ENCODE data around the gene KAZN.

Gene KAZN

DNA sequence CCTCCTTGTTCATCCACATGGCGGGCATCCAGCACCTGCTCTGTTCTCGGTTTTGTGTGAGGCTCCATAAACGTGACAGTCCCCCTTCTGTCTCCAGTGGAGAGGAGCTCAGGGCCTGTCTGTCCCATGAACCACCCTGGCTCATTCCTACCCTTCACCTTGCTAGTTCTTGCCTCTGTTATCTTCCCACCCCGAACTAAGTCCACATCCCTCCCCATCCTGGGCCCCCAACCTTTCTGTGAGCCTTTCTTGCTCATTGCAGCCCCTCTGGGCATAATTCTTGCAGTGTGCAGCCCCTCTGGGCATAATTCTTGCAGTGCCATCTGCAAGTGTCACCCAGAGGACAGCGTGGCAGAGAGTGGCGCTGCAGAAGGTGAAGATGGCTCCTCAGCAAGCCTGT is 338.3 kb downstream of the KAZN start:
- no peak for DNase-seq (ENCODE audit: low read depth)

DNA sequence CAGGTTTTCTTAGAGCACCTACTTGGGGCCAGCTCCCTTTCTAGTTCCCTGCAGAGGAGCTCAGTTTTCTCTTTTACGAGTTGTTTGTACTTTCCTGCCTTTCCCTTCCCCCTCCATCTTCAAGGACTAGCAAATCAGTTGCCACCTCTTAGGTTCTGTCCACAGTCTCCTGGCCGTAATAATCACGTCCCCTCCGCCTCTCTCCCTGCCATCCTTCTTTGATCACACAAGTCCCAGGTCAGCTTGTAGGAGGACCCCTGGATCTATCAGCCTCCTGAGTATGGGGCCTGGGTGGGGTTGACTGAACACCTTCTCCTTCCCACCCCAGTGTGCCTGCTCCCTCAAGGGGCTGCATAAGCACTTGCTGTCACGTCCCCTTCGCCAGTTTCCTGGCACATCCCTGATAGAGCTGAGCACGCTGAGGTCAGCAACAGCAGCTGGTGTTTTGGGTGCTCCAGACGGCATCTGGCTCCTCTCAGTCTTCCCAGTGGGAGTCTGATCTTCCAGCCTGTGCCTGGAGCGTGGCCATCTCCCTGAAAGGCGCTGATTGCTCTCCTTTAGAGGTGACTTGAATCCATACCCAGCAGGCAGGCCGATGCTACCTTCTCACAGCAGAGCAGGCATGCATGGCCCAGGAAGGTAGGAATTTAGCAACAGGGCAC is 338.9 kb downstream of the KAZN start:
- no peak for DNase-seq (ENCODE audit: low read depth)

DNA sequence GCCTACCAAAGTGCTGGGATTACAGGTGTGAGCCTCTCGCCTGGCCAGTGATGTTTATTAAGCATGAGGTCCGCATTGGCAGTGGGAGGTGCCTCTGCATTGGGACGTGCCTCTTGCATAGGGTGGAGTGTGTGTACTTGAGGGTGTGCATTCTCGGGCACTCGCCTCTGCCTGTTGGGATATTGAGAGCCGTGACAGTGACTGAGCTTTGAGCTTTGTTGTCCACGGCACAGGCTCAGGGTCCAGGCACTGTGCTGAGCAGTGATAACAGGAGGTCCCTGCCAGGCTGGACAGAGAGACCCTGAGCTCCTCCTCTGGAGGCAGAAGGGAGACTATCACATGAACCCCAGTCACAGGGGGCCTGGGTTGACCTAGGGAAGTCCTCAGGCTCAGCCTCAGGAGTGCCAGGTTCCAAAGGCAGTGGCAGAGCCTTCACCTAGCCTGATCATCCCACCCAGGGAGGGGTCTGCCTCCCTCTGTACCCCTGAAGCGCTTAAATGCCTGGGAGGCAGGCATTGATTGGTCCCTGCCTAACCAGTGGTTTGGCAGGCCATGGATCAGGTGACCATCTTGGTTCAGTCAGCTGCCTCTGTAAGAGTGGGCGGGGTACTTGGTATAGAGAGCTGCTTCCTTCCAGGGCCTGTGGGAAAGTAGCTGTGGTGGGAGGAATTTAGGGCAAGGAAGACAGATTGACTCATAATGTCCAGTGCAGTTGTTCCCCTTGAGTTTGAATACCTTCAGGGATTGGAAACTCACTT is 341.2 kb downstream of the KAZN start:
- DNase-seq (ENCODE audit: low read depth) = no peak

- DNase-seq (ENCODE audit: low read depth) = no peak
These were observed 341.9 kb downstream of the KAZN start for GRCh38 chr1:14940285-14940870.

- DNase-seq (ENCODE audit: low read depth) = no peak
These were observed 343.4 kb downstream of the KAZN start for GRCh38 chr1:14941864-14942263.

DNA sequence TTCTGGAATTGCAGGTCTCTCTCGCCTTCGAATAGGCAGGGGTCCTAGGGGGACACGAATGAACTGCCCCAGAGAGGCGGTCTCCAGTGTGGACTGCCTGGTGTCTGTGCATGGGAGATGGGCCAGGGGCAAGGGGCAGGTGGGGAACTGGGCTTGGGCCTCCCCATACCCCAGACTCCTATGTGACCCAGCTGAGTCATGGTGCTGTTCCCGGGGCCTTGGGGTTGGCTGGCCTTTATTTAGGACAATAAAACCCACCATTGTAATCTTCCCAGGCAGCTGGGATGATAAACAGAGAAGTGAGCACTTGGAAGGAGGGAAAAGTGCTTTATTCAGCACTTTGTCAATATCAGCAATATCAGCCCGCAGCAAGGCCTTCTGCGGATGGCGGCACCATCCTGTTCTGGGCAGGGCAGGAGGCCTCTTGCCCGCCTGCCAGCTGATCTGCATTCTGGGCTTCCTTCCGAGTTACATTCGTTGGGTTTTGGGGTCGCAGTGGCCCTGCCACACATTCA is 346.0 kb downstream of the KAZN start:
- no peak for DNase-seq (ENCODE audit: low read depth)

DNA sequence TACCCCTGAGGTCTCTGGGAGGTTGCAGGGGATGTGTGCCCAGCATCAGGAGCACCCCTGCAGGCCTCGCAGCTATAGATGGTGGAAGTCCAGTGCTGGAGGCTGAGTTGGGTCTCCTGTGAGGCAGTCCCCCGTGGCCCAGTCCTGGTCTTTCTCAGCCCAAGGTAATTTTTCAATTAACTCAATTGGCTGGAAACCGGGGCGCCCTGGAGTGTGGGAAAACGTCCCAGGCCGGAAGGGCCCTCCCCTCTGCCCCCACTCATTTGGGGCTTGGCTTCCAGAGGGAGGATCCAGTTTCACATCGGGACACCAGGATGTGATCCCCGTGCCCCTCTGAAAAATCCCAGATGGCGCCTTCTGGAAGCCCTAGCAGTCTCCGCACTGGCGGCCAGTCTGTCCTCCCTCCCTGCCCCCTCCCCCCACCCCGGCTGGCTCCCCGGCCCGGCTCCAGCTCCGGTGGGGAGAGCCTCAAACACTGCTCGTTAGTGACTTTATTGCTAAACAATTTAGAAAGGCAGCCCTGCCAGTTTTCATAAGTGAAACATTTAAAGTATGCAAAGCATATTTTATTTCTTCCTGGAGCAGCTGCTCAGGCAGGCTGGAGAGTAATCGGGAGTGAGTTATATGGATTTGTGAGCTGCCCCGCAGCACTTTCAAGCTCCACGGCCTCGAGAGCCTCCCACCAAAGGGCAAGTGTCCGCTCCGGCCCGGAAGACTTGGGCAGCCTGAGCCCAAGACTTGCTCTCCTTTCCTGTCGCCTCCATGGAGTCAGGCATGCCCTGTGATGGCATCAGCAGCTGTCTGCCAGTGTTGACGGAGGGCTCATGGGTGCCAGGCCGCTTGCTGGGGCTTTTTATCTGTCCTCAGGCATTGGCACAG is 346.9 kb downstream of the KAZN start:
- no peak for DNase-seq (ENCODE audit: low read depth)

GRCh38 chr1:14946011-14946359 is 347.5 kb downstream of the KAZN start:
- no peak for DNase-seq (ENCODE audit: low read depth)

- no peak for DNase-seq (ENCODE audit: low read depth)
These were observed 348.3 kb downstream of the KAZN start for GRCh38 chr1:14946684-14947238.

DNA sequence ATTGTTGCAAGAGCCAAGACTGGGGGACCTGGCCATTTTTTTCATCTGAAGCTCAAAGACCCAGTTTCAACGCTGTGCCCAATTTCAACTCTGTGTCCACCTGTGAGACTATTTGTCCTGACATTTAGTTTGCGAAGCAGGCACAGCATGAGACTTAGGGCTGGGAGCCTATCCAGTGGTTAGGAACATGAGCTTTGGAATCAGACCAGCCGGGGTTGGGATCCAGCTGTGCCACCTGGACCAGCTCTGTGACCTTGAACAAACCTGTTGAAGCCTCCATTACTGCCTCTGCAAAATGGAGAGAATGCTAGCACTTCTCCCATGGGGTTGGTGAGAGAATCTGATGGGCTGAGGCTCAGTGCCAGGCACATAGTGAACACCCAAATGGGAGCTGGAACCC is 348.9 kb downstream of the KAZN start:
- no peak for DNase-seq (ENCODE audit: low read depth)

DNA sequence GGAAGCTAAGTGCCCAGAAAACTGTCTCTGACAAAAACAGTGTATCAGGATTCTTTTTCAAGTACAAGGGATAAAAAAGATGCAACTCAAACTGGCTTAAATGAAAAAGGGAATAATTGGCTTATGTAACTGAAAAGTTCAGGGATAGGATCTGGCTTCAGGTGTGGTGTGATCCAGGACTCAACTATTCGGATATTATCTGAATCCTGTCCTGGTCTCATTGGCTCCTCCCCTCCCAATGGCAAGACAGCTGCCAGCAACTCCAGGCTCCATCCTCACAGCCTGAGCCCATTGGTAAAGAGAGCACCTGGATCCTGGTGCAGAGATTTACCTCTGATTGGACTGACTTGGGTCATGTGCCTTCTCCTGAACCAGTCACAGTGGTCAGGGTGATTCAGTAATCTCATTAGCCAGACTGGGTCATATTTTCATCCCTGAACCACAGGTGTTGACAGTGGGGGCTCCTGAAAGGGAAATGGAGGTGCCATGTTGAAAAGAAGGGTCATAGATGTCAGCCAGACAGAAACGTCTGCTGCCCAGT is 349.7 kb downstream of the KAZN start:
- no peak for DNase-seq (ENCODE audit: low read depth)

DNA sequence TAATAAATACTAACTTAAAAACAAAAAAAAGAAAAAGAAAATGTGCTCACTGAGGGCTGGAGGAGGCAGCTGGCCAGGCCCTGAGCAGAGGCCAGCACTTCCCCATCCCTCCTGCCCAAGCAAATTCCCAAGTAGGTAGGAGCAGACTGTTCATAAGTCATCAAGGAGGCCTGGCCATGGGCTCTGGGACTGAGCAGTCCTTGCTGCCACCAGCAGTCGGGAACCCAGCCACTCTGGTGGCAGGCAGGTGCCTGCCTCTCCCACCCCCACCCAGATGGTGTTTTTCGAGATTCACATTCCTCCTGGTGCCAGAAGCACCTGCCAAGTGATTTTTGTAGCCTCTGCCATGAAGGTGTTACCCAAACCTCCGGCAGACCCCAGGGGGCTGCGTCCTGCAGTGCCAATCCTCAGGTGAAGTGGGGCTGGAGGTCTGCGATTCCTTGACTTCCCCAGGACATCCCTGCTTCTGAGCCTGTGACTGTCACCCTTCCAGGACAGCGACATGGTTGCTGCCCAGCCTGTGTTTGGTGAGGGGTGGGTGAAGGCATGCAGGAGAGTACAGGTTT is 350.9 kb downstream of the KAZN start:
- no peak for DNase-seq (ENCODE audit: low read depth)

DNA sequence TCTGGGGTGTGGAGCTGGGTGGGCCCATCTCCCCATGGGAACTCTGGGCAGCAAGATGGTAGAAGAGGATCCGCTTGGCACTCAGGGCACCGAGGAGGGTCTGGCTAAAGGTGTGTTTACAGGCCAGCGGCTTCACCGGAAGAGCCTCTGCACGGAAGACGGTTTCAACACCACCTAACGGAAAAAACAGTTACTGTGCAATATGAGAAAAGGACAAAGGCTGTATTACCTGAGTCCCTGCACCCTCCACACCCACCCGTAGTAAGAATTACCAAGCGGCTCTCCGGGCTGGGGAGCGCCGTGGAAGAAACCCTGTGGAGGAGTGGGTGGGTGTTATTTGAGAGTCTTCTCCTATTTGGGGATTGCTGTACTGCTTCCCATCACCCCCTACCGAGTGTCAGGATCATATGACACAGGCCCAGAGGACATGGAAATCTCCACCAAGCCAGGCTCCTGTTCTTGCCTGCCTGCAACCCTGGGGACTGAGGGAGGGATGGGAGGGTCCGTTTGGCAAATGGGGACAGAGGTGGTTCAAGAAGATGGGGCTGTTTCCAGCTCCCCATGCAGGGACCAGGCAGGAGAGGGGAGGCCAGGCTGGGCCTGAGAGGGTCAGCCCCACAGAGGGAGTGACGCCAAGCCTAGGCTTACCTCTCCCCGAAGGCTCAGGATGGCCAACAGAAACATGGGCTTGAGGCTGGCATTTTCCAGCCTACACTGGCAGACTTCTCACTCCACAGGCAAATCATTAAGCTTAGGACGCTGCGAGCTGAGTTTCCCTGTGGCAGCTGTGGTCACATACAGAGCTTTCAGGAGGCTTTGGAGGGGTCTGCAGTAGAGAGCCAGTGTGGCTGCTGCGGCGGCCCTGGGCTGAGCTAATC is 351.6 kb downstream of the KAZN start:
- DNase-seq (ENCODE audit: low read depth) = no peak

GRCh38 chr1:14951766-14952165 is 353.3 kb downstream of the KAZN start:
- no peak for DNase-seq (ENCODE audit: low read depth)

GRCh38 chr1:14952626-14953314 is 354.3 kb downstream of the KAZN start:
- no peak for DNase-seq (ENCODE audit: low read depth)

DNA sequence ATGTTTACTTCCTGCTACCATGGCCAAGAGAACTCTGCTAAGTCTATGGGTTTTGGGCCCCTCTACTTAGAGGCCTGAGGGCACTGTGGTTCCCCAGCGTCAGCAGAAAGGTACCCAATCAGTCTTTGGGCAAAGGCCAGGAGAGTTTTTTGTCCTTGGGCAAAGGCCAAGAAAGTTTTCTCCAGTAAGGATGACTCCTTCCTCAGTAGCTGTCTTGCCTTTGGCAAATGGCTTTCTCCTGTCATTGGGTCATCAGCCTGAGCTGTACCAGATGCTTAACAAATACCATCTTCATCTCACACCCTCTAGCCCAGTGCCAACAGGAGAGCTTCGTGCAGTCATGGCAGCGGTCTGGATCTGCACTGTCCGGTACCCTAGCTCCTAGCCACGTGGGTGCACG is 355.7 kb downstream of the KAZN start:
- DNase-seq (ENCODE audit: low read depth) = no peak

DNA sequence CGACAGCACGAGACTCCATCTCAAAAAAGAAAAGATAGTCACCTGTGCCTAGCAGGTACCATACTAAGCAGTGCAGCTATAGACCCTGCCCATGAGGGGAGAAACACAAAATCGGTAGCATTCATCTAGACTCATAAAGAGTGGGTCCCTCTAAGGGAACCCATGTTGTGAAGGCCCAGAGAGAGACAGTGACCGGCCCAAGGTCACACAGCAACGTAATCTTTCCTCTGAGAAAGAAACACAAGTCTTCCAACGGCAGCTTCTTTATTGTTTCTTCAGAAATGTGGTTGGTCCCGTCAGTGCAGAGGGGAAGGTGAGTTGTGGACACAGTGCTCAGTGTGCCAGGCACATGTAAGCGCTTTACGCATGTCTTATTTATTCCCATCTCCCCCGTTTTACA is 356.4 kb downstream of the KAZN start:
- no peak for DNase-seq (ENCODE audit: low read depth)

DNA sequence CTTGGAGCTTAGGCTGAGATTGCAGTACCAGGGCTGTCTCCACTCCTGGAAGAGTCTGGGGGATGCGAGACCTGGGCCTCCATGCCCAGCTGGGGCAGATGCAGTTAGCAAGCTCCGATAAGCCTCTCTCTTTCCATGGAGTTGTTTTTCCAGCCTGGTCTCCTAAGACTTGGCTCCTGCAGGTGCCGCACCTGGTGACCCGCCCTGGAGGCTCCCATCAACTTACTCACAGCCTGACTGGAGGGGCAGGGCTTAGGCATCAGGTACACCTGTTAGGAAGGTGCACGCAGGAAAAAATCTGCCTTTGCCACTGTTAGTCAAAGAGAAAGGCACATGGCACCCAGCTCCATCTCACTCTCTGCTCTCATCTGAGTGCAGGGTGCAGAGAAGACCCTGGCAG is 356.9 kb downstream of the KAZN start:
- no peak for DNase-seq (ENCODE audit: low read depth)

DNA sequence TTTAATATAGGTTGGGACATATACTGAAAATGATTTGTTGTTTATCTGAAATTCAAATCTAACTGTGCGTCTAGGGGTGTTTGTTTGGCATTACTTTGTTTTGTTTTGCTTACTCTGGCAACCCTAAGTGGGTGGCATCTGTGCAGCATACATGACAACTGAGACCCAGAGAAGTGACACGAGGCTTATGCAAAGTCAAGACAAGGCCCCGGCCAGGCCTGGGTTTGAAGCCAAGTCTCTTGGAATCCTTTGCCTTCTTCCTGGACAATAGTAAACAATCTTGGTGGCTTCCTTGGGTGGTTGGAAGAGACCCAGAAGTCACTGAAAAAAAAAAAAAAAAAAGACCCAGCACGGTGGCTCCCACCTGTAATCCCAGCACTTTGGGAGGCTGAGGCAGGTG is 357.5 kb downstream of the KAZN start:
- DNase-seq (ENCODE audit: low read depth) = no peak
